SK-N-SH (cell line): ENCODE data around the gene DNAJC16. TPM values are rescaled to one million over a fixed set of nuclear protein-coding genes. Genes with fewer than 3 reads are reported as not detected.
A peak's percentile ranks its signal among the peaks of the same experiment; 100 is the strongest.

ENCODE experiments used
- CTCF ChIA-PET: fragments of 300-600, 350-600 bp; formaldehyde crosslinking; extraction: SDS; loops from one replicate; lab custom pipeline; 2021; lab: Yijun Ruan, JAX
- POLR2A ChIA-PET: fragments of 350-600 bp; sonication (Branson Sonifier 250); formaldehyde crosslinking; extraction: SDS; loops from one replicate; lab custom pipeline; 2020; ENCODE audit warnings: antibody characterized with exemption, inconsistent platforms; lab: Yijun Ruan, JAX
- DNase-seq: peaks from one replicate; pipeline ENCODE4 v3.0.0; 2012
- H2AFZ ChIP-seq: fragments of 200-600 bp; sonication (generic); 2 replicates; pipeline ENCODE4 v1.8.1; 2016; ENCODE audit warnings: antibody characterized with exemption, mild to moderate bottlenecking, low read depth
- H3F3A ChIP-seq: fragments of 200-600 bp; sonication (generic); replicated peaks from 2 replicates; pipeline ENCODE3; 2016; ENCODE audit warnings: antibody characterized with exemption, mild to moderate bottlenecking; ENCODE audit not compliant: insufficient read depth
- H3K27ac ChIP-seq, 2 experiments: fragments of 200-500 bp in 1 of 2; fragments of 200-600 bp in 1 of 2; sonication (Bioruptor generic) in 1 of 2; sonication (generic), shearing (Covaris generic) in 1 of 2; 2 replicates each; pipeline versions ENCODE4 v1.5.1 to v1.6.1; 2014 to 2016; ENCODE audit warnings: low read depth in 2 of 2, inconsistent platforms in 1 of 2, low read length in 1 of 2, mild to moderate bottlenecking in 1 of 2, mixed read lengths in 1 of 2
- H3K27me3 ChIP-seq: fragments of 200-600 bp; sonication (generic), shearing (Covaris generic); 2 replicates; pipeline ENCODE4 v1.6.1; 2016; ENCODE audit warnings: mixed run types; ENCODE audit not compliant: insufficient read depth
- H3K36me3 ChIP-seq, 2 experiments: fragments of 200-500 bp in 1 of 2; fragments of 200-600 bp in 1 of 2; sonication (Bioruptor generic) in 1 of 2; sonication (generic) in 1 of 2; replicated peaks in 1 of 2; 2 replicates each; pipeline versions ENCODE3 to v1.5.1; 2014 to 2016; ENCODE audit warnings: low read length in 1 of 2, mild to moderate bottlenecking in 1 of 2; ENCODE audit not compliant: insufficient read depth in 2 of 2, control insufficient read depth in 1 of 2
- H3K4me1 ChIP-seq, 2 experiments: fragments of 200-500 bp in 1 of 2; fragments of 200-600 bp in 1 of 2; sonication (Bioruptor generic) in 1 of 2; sonication (generic), shearing (Covaris generic) in 1 of 2; 2 replicates each; pipeline versions ENCODE4 v1.5.1 to v1.6.1; 2014 to 2016; ENCODE audit warnings: low read depth in 1 of 2, low read length in 1 of 2, mixed run types in 1 of 2; ENCODE audit not compliant: insufficient read depth in 2 of 2, control insufficient read depth in 1 of 2
- H3K4me2 ChIP-seq: fragments of 200-600 bp; sonication (generic), shearing (Covaris generic); 2 replicates; pipeline ENCODE4 v1.6.1; 2017; ENCODE audit warnings: mixed run types
- H3K4me3 ChIP-seq, 2 experiments: fragments of 200-500 bp in 1 of 2; fragments of 200-600 bp in 1 of 2; sonication (Bioruptor generic) in 1 of 2; sonication (generic), shearing (Covaris generic) in 1 of 2; 2 replicates each; pipeline versions ENCODE4 v1.5.1 to v1.8.1; 2014 to 2016; ENCODE audit warnings: low read depth in 2 of 2, inconsistent platforms in 1 of 2, low read length in 1 of 2, mild to moderate bottlenecking in 1 of 2, mixed read lengths in 1 of 2, moderate library complexity in 1 of 2
- H3K79me2 ChIP-seq: fragments of 200-600 bp; sonication (generic); 2 replicates; pipeline ENCODE4 v1.8.1; 2017; ENCODE audit warnings: mild to moderate bottlenecking; ENCODE audit not compliant: insufficient read depth
- H3K9ac ChIP-seq: fragments of 200-600 bp; sonication (generic); 2 replicates; pipeline ENCODE4 v1.6.1; 2017; ENCODE audit warnings: mixed run types
- H3K9me2 ChIP-seq: fragments of 200-600 bp; sonication (generic); 2 replicates; pipeline ENCODE4 v1.6.1; 2017; ENCODE audit warnings: mixed run types
- H3K9me3 ChIP-seq: fragments of 200-600 bp; sonication (generic); 2 replicates; pipeline ENCODE4 v1.6.1; 2017; ENCODE audit warnings: mixed run types, mild to moderate bottlenecking, moderate library complexity
- H4K20me1 ChIP-seq: fragments of 200-600 bp; sonication (generic); 2 replicates; pipeline ENCODE4 v1.6.1; 2017; ENCODE audit warnings: mild to moderate bottlenecking, mixed run types; ENCODE audit not compliant: insufficient read depth
- CHD2 ChIP-seq: fragments of 150-350 bp; IDR thresholded peaks from 2 replicates; pipeline ENCODE4 v1.6.1; 2018; ENCODE audit warnings: low read length; ENCODE audit not compliant: partially characterized antibody
- CTCF ChIP-seq: fragments of 200-600 bp; sonication (generic); IDR thresholded peaks from 2 replicates; pipeline ENCODE4 v1.6.1; 2017; ENCODE audit warnings: antibody characterized with exemption, mild to moderate bottlenecking, moderate library complexity
- FOXM1 ChIP-seq: IDR thresholded peaks from 2 replicates; pipeline ENCODE4 v1.4.0; 2012; ENCODE audit warnings: low read depth, mild to moderate bottlenecking
- GATA2 ChIP-seq: sonication (generic); formaldehyde crosslinking; IDR thresholded peaks from 2 replicates; pipeline ENCODE4 v1.5.0; 2020; ENCODE audit warnings: mild to moderate bottlenecking, missing genetic modification reagents
- MAX ChIP-seq: IDR thresholded peaks from 2 replicates; pipeline ENCODE4 v1.4.0; 2012; ENCODE audit warnings: low read depth
- MXI1 ChIP-seq: IDR thresholded peaks from 2 replicates; pipeline ENCODE4 v1.6.1; 2012; ENCODE audit warnings: mild to moderate bottlenecking, low read depth, low read length, improper control_type of control experiment
- NFIC ChIP-seq: IDR thresholded peaks from 2 replicates; pipeline ENCODE4 v1.4.0; 2012; ENCODE audit warnings: borderline replicate concordance
- NRF1 ChIP-seq: IDR thresholded peaks from 2 replicates; pipeline ENCODE4 v1.6.1; 2012; ENCODE audit warnings: low read depth, mild to moderate bottlenecking, low read length
- PBX3 ChIP-seq: IDR thresholded peaks from 2 replicates; pipeline ENCODE4; 2012
- POLR2AphosphoS5 ChIP-seq: IDR thresholded peaks from 2 replicates; pipeline ENCODE4 v1.6.1; 2012; ENCODE audit warnings: low read depth, low read length
- RCOR1 ChIP-seq: fragments of 150-350 bp; IDR thresholded peaks from 2 replicates; pipeline ENCODE4 v1.6.1; 2017; ENCODE audit warnings: antibody characterized with exemption, low read length
- RFX5 ChIP-seq: IDR thresholded peaks from 2 replicates; pipeline ENCODE4 v1.6.1; 2012; ENCODE audit warnings: mild to moderate bottlenecking, improper control_type of control experiment, low read length
- TCF12 ChIP-seq: IDR thresholded peaks from 2 replicates; pipeline ENCODE4 v1.4.0; 2012
- ZBTB33 ChIP-seq: IDR thresholded peaks from 2 replicates; pipeline ENCODE4 v1.4.0; 2012; ENCODE audit warnings: low read depth, borderline replicate concordance
- WGBS: methylation state at CpG from one replicate; pipeline ENCODE4 v1.1.6; 2017; ENCODE audit warnings: low lambda C conversion rate; 5-methylcytosine and 5-hydroxymethylcytosine counted together
- polyA plus RNA-seq, 3 experiments: library from polyadenylated mRNA; depleted of rRNA; stranded (reverse); fragments of >200 nt; gene quantifications; 2 replicates each; pipeline ENCODE4 v1.2.3, GENCODE V29; 2012

Gene DNAJC16
- polyA plus RNA-seq, 1 of the 3 experiments (the other 2 are of a cell fraction), result 8.4 TPM

- TF ChIP-seq CTCF, result no peak
- TF ChIP-seq RFX5, result no peak
- no peak for TF ChIP-seq NRF1
- no peak for TF ChIP-seq RCOR1
- TF ChIP-seq POLR2AphosphoS5, result no peak
- TF ChIP-seq NFIC, result no peak
- TF ChIP-seq GATA2 (CRISPR knock-in tag), result no peak
- no peak for TF ChIP-seq CHD2
- TF ChIP-seq PBX3, result no peak
- no peak for TF ChIP-seq ZBTB33
- TF ChIP-seq TCF12, result no peak
Observed at GRCh38 chr1:15583016-15583706, 56.5 kb downstream of the DNAJC16 start (continued).

- peak; percentile 84 for DNase-seq
- 38% methylated on average over 27 of the region's 68 CpGs for WGBS
- Histone ChIP-seq H2AFZ (peak within 1 kb of the TSS; percentile 63; the same call in 1 of the 2 replicates), H3K79me2 (no peaks in the 10 kb centered on the region), H4K20me1 (no peaks in the 10 kb centered on the region), H3K4me1 (no peaks in the 10 kb centered on the region), H3F3A (no peaks in the 10 kb centered on the region), H3K9ac (no peak within 1 kb of the TSS), H3K4me3 (peak within 1 kb of the TSS in 1 of 2 experiments; percentile 32; a peak in 2 of 4 replicates), H3K4me2 (peak within 1 kb of the TSS; percentile 55; the same call in 1 of the 2 replicates), H3K36me3 (no peaks in the 10 kb centered on the region), H3K27ac (no peak within 1 kb of the TSS), H3K9me3 (no peaks in the 10 kb centered on the region), H3K27me3 (no peaks in the 10 kb centered on the region), H3K9me2 (no peaks in the 10 kb centered on the region)
- TF ChIP-seq MXI1, result peak; percentile 61
- no peak for TF ChIP-seq FOXM1
- TF ChIP-seq CTCF, result peak; percentile 27; the same call in 1 of the 2 replicates
- TF ChIP-seq MAX, result 0 out of 2 replicates have a peak, but pooled peaks have one; percentile 20
- POLR2A ChIA-PET, result no interaction called here
- CTCF ChIA-PET, result interaction anchor here (0.7 to 1.9 kb wide), 3 partner anchors 14 to 157 kb away, joined by 4 to 7 read pairs (median 6); no protein-coding TSS in a partner anchor
Observed at GRCh38 chr1:15584489-15585363, 58.1 kb downstream of the DNAJC16 start, which contains the start of gene AGMAT. AGMAT (minus strand) TSS chr1:15585051; CDS start chr1:15584967, 84 bp downstream.
